Neural progenitor cell (in vitro differentiated cells): ENCODE results near the gene LRRC32. TPM values are rescaled to one million over a fixed set of nuclear protein-coding genes. Genes with fewer than 3 reads are reported as not detected.
A peak's percentile ranks its signal among the peaks of the same experiment; 100 is the strongest.

Source experiments
- DNase-seq: peaks from one replicate; pipeline ENCODE4 v3.0.0-alpha.2; 2016; ENCODE audit warnings: low spot score
- H2AFZ ChIP-seq: fragments of 200-600 bp; sonication (generic); replicated peaks from 2 replicates; pipeline ENCODE4 v1.6.1; 2016; ENCODE audit warnings: antibody characterized with exemption
- H3F3A ChIP-seq: fragments of 200-600 bp; sonication (generic); 2 replicates; pipeline ENCODE4 v1.6.1; 2016; ENCODE audit warnings: antibody characterized with exemption, low read depth
- H3K27ac ChIP-seq: fragments of 200-600 bp; sonication (generic); 2 replicates; pipeline ENCODE4 v1.5.1; 2016; ENCODE audit warnings: mild to moderate bottlenecking
- H3K27me3 ChIP-seq: fragments of 200-600 bp; sonication (generic); 2 replicates; pipeline ENCODE4 v1.6.1; 2016; ENCODE audit warnings: mild to moderate bottlenecking, moderate library complexity
- H3K36me3 ChIP-seq: fragments of 200-600 bp; sonication (generic); 2 replicates; pipeline ENCODE4 v1.5.1; 2016
- H3K4me1 ChIP-seq: fragments of 200-600 bp; sonication (generic); 2 replicates; pipeline ENCODE4 v1.6.1; 2016; ENCODE audit warnings: mixed run types
- H3K4me2 ChIP-seq: fragments of 200-600 bp; sonication (generic); 2 replicates; pipeline ENCODE4 v1.6.1; 2016
- H3K4me3 ChIP-seq: fragments of 200-600 bp; sonication (generic); 2 replicates; pipeline ENCODE4 v1.5.1; 2016
- H3K79me2 ChIP-seq: fragments of 200-600 bp; sonication (generic); 2 replicates; pipeline ENCODE4 v1.6.1; 2016; ENCODE audit warnings: low read depth
- H3K9ac ChIP-seq: fragments of 200-600 bp; sonication (generic); 2 replicates; pipeline ENCODE4 v1.6.1; 2016
- H3K9me3 ChIP-seq: fragments of 200-600 bp; sonication (generic); 2 replicates; pipeline ENCODE4 v1.5.1; 2016; ENCODE audit warnings: low read depth
- H4K20me1 ChIP-seq: fragments of 200-600 bp; sonication (generic); 2 replicates; pipeline ENCODE4 v1.6.1; 2016; ENCODE audit warnings: low read depth
- H3K27ac Mint-ChIP-seq: 3 replicates; pipeline ENCODE4 v1.8.0; 2021; ENCODE audit warnings: mixed read lengths
- H3K27me3 Mint-ChIP-seq: 2 replicates; pipeline ENCODE4 v1.8.0; 2022; ENCODE audit warnings: low read depth, mild to moderate bottlenecking, inconsistent platforms, moderate library complexity, mixed read lengths; ENCODE audit not compliant: insufficient read depth
- H3K36me3 Mint-ChIP-seq: 3 replicates; pipeline ENCODE4 v1.8.0; 2021; ENCODE audit warnings: mixed read lengths
- H3K4me1 Mint-ChIP-seq: 3 replicates; pipeline ENCODE4 v1.8.0; 2021; ENCODE audit warnings: mixed read lengths
- H3K4me3 Mint-ChIP-seq: 3 replicates; pipeline ENCODE4 v1.8.0; 2021; ENCODE audit warnings: mild to moderate bottlenecking, moderate library complexity, mixed read lengths
- H3K9me3 Mint-ChIP-seq: 3 replicates; pipeline ENCODE4 v1.8.0; 2020; ENCODE audit warnings: mixed read lengths
- EZH2 ChIP-seq: fragments of 200-600 bp; sonication (generic); IDR thresholded peaks from 2 replicates; pipeline ENCODE4 v1.6.1; 2017; ENCODE audit warnings: antibody characterized with exemption, mild to moderate bottlenecking, moderate library complexity
- EZH2phosphoT487 ChIP-seq: fragments of 200-600 bp; sonication (generic); IDR thresholded peaks from 2 replicates; pipeline ENCODE4 v1.6.1; 2017; ENCODE audit warnings: antibody characterized with exemption
- total RNA-seq: library from RNA; depleted of rRNA; stranded (reverse); fragments of >200 nt; gene quantifications from 2 replicates; pipeline ENCODE4 v1.2.3, GENCODE V29; 2015; ENCODE audit warnings: low replicate concordance
- TF ChIP-seq, protein P1 (sequence below): fragments of 200-600 bp; sonication (generic); IDR thresholded peaks from 2 replicates; pipeline ENCODE4 v1.5.1; 2017; ENCODE audit warnings: antibody characterized with exemption, mild to moderate bottlenecking

Gene LRRC32
- total RNA-seq, 1 donor from 2014 or later, result 0.21 TPM

DNA sequence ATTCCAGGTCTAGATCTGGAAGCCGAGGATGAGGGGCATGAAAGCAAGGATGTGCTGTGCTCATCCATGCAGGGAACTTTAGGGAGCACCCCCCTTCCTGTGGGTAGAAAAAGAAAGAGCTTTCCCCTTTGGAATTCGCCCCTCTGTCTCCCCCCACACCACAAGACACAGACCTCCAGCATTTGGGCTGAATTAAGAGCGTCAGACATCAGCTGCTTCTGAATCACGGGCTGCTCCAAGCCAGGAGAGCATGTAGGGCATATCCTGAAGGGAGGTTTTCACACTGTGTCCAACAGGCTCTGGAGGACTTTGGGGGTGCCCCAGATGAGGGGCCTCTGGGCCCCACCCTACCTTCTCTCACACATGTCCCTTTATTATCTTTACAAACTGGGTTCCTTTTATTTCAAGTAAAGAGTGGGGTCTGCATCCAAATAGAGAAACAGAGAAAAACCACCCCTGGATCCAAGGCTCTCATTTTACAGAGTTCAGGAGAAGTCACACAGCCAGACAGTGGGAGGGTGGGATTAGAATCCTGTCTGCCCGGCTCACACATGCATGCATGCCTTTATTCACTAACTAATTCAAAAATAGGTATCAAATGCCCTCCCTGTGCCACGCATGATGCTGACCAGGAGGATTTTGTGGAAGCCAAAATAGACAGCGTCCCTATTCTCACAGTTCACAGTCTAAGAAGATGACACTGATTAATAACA is 52.8 kb downstream of the LRRC32 start:
- H4K20me1 ChIP-seq, result no peaks in the 10 kb centered on the region
- no peak overlapping the region for H3K4me3 ChIP-seq
- no peak overlapping the region for H3K4me2 ChIP-seq
- no peaks in the 10 kb centered on the region for H3K79me2 ChIP-seq
- peaks cover 5% of the 10 kb centered on the region for H3K27me3 Mint-ChIP-seq
- H3K9me3 ChIP-seq, result no peaks in the 10 kb centered on the region
- H3K4me3 Mint-ChIP-seq, result no peak overlapping the region
- H3K27me3 ChIP-seq, result no peaks in the 10 kb centered on the region
- peaks cover 9% of the 10 kb centered on the region for H3K9me3 Mint-ChIP-seq
- peaks cover 10% of the 10 kb centered on the region for H3K4me1 Mint-ChIP-seq
- no peaks in the 10 kb centered on the region for H3K4me1 ChIP-seq
- H3F3A ChIP-seq, result no peaks in the 10 kb centered on the region
- no peaks in the 10 kb centered on the region for H3K36me3 Mint-ChIP-seq
- no peak overlapping the region for H3K9ac ChIP-seq
- H2AFZ ChIP-seq, result no peak overlapping the region
- TF ChIP-seq EZH2 (no peak), EZH2phosphoT487 (no peak)
- TF ChIP-seq, protein P1, sequence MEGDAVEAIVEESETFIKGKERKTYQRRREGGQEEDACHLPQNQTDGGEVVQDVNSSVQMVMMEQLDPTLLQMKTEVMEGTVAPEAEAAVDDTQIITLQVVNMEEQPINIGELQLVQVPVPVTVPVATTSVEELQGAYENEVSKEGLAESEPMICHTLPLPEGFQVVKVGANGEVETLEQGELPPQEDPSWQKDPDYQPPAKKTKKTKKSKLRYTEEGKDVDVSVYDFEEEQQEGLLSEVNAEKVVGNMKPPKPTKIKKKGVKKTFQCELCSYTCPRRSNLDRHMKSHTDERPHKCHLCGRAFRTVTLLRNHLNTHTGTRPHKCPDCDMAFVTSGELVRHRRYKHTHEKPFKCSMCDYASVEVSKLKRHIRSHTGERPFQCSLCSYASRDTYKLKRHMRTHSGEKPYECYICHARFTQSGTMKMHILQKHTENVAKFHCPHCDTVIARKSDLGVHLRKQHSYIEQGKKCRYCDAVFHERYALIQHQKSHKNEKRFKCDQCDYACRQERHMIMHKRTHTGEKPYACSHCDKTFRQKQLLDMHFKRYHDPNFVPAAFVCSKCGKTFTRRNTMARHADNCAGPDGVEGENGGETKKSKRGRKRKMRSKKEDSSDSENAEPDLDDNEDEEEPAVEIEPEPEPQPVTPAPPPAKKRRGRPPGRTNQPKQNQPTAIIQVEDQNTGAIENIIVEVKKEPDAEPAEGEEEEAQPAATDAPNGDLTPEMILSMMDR, result no peak
- no peak overlapping the region for H3K27ac Mint-ChIP-seq
- H3K36me3 ChIP-seq, result no peaks in the 10 kb centered on the region
- no peak overlapping the region for H3K27ac ChIP-seq
- no peak for DNase-seq

- Histone ChIP-seq H4K20me1 (no peaks in the 10 kb centered on the region), H3K79me2 (no peaks in the 10 kb centered on the region), H3K27ac (no peak overlapping the region), H3K27me3 (no peaks in the 10 kb centered on the region), H3K4me1 (no peaks in the 10 kb centered on the region), H3K9ac (no peak overlapping the region), H3F3A (no peaks in the 10 kb centered on the region), H3K9me3 (no peaks in the 10 kb centered on the region), H2AFZ (no peak overlapping the region), H3K4me2 (no peak overlapping the region), H3K4me3 (no peak overlapping the region), H3K36me3 (no peaks in the 10 kb centered on the region)
- Mint-ChIP-seq H3K27me3 (peaks cover 2% of the 10 kb centered on the region), H3K27ac (peak overlapping the region; percentile 21), H3K4me1 (peaks cover 7% of the 10 kb centered on the region), H3K9me3 (peaks cover 9% of the 10 kb centered on the region), H3K4me3 (no peak overlapping the region), H3K36me3 (no peaks in the 10 kb centered on the region)
- TF ChIP-seq EZH2 (no peak), EZH2phosphoT487 (no peak)
- TF ChIP-seq, protein P1, result no peak
- no peak for DNase-seq
These were observed 53.6 kb downstream of the LRRC32 start for GRCh38 chr11:76616676-76617552.

DNA sequence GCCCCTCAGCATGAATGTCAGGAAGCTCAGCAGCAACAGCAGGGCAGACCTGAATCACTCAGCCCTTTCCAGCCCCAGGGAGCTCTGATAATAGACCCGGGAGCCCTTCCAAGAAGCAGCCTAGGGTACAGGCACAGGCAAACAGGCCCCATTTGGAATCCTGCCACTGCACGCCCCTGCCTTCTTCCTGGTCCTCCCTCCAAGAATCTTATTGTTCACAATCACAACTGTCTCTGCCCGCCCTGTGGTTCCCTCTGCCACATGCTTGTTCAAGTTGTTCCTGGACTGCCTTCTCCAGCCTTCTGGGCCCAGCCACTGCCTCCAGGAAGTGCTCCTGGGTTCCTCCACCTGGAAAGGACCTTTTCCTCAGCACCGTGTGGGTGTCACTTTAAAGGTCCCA is 54.6 kb downstream of the LRRC32 start:
- H3K4me1 Mint-ChIP-seq, result peaks cover 12% of the 10 kb centered on the region
- H3K27ac Mint-ChIP-seq, result no peak overlapping the region
- Histone ChIP-seq H3K9me3 (no peaks in the 10 kb centered on the region), H4K20me1 (no peaks in the 10 kb centered on the region), H3K36me3 (no peaks in the 10 kb centered on the region), H3F3A (no peaks in the 10 kb centered on the region), H3K27me3 (no peaks in the 10 kb centered on the region), H2AFZ (peak overlapping the region; percentile 42), H3K4me1 (peaks cover 3% of the 10 kb centered on the region), H3K79me2 (no peaks in the 10 kb centered on the region), H3K4me2 (no peak overlapping the region), H3K9ac (no peak overlapping the region), H3K27ac (no peak overlapping the region), H3K4me3 (no peak overlapping the region)
- peaks cover 9% of the 10 kb centered on the region for H3K9me3 Mint-ChIP-seq
- DNase-seq, result no peak
- H3K36me3 Mint-ChIP-seq, result no peaks in the 10 kb centered on the region
- no peak overlapping the region for H3K4me3 Mint-ChIP-seq
- H3K27me3 Mint-ChIP-seq, result peaks cover 2% of the 10 kb centered on the region
- TF ChIP-seq EZH2phosphoT487 (no peak), EZH2 (no peak)
- TF ChIP-seq, protein P1, result no peak
